GOT3 (cell line): ENCODE measurements around the gene GSTM4.

Experiments
- DNase-seq: peaks from one replicate; lab custom pipeline; 2025; ENCODE audit warnings: mixed read lengths; lab: John Stamatoyannopoulos, UW

Gene GSTM4

GRCh38 chr1:109655615-109656519 is at the start of gene GSTM4:
GSTM4 (plus strand) TSS chr1:109656099; CDS start chr1:109656390, 291 bp downstream.
- peak; percentile 5 for DNase-seq

- DNase-seq = no peak
Observed at GRCh38 chr1:109609881-109610280, 46.0 kb upstream of the GSTM4 start.

DNA sequence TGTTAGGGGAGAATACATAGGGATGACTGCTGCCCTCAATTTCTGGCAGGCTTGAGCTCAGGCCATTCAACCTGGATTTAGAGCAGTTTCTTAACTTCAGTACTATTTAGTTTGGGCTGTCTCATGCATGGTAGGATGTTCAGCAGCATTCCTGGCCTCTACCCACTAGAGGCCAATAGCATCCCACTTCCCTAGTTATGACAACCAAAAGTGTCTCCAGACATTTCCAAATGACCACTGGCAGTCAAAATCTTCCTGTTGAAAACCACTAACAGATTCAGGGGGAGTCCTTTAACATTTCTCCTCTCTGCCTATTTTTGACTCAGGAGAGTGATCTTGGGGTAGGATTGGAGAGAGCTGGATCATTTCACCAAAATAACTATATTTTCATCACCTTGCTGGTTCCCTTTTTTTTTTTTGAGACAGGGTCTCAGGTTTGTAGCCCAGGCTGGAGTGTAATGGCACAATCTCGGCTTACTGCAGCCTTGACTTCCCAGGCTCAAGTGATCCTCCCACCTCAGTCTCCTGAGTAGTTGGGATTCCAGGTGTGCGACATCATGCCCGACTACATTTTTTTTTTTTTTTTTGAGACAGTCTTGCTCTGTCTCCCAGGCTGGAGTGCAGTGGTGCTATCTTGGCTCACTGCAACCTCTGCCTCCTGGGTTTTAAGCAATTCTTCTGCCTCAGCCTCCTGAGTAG is 45.1 kb upstream of the GSTM4 start:
- DNase-seq = no peak

DNA sequence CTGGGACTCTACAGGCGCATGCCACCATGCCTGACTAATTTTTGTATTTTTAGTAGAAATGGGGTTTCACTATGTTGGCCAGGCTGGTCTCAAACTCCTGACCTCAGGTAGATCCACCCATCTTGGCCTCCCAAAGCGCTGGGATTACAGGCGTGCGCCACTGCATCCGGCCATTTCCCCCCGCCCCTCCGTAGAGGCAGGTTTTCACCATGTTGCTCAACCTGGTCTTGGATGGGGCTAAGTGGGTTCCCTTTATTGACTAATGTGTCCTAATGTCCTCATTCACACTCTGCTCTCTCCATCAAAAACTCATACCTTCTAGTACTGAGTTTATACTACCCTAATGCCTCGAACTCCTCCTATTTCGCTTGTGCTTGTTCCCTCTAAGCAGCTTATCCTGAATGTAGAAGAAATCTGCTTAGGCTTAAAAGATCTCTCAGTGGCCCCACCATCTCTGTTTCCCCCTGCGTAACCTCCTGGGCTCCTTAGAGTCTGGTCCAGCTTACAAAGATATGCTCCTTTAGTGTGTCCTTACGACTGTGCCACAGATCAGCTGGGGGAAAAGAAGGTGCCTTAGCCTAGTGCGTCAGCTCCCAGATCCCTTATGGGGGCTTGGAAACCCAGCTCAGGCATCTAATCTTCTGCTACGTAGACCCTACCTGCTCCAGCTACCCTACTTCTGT is 44.5 kb upstream of the GSTM4 start:
- no peak for DNase-seq

- no peak for DNase-seq
Observed at GRCh38 chr1:109613361-109614147, 42.3 kb upstream of the GSTM4 start.

- no peak for DNase-seq
Observed at GRCh38 chr1:109615879-109616278, 40.0 kb upstream of the GSTM4 start.

DNA sequence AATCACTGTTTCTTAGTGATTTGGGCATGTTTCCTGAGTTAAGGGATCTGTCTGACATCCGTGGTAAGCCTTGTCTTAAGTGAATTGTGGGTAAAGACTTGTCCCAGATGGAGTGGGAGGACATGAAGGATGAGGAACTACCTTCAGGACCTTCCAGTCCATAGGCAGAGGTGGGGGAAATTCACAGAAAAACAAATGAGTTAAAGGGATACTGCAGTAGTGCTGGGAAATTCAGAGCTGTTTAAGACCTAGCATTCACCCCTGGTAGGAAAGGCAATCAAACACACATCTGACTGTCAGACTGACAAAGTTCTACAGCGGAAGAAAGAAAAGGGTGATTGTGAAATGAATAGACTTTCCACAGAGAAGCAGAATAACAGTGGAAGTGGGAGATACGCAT is 39.5 kb upstream of the GSTM4 start:
- DNase-seq = no peak

- no peak for DNase-seq
Observed at GRCh38 chr1:109617291-109617801, 38.6 kb upstream of the GSTM4 start.

DNA sequence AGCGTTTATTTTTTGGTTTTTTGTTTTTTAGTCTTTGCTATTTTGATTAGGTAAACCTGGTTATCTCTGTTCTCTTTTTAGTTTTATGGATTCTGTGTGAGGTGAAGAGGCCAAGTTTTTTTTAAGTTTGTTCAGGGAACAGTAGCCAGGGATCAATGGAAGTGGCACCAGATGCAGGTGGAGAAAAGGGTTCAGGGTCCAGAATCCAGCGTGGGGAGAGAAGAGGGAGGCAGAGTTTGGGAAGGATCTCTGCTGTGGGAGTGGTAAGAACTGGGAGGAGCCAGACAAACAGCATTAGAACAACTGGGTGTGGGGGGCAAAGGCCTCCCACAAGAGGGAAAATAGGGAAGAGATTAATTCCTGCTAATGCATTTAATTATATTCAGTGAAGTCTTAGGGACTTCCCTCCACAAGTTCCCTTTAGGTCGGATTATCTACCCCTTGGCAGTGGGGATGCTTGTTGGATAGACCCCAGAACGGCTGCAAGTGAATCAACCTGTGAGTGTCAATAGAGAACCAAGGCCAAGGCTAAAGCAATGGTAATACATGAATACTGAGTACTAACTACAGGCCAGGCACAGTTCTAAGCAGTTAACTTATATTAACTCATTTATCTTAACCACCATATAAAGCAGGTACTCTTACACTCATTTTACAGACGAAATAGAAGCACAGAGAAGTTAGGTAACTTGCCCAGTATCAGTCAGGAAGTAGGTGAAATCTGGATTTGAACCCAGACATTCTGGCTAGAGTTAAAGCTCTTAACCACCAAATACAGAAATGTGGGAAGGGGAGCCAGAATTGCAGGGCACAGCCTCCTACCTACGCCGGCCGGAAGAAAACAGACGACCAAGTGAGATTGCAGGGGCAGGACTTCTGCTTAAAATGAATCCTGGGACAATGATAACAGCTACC is 37.0 kb upstream of the GSTM4 start:
- DNase-seq = no peak

DNA sequence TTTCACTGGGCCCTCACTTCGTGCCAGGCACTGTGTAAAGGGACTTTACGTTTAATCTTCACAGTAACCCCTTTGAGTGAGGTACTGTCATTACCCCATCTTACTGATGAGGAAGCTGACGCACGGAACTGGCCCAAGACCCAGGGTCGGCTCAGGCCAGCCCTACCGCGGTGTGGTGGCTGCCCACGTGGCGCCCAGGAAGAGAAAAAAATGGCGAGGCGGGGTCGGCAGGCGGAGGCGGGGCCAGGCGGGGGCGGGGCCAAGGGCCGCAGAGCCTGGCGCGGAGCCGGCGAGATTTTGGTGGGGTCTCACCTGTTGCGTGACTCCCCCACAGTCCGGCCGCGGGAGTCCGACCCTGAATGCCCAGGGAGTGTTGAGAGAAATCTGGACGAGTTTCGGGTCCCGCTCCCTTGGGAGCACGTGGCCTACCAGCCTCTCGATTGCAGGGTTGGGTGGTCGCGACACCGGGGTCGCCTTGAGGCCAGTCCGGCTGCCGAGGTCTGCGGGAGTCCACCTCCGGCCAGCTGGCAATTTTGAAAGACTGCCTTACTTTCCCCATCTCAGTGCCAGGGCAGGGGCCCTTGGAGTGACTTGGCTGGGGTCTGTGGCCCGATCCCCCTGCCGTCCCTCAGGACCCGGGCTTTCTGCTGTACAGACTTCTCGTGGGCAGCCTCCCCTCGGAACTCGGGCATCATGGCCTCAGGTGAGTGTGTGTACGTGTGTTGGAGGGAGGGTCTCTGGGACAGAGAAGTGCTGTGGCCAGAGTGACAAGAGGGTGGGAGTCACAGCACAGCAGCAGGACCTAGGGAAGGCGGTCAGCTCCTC is 36.1 kb upstream of the GSTM4 start, which contains the start of the genes AMPD2 and GNAT2:
AMPD2 (plus strand) TSS at position 262 of the 825 bp plus-strand sequence. CDS start 1,339 bp downstream, outside the sequence.
GNAT2 (minus strand) TSS at position 41 of the 825 bp plus-strand sequence. CDS start 6,746 bp downstream, outside the sequence.
- DNase-seq = peak; percentile 13

DNA sequence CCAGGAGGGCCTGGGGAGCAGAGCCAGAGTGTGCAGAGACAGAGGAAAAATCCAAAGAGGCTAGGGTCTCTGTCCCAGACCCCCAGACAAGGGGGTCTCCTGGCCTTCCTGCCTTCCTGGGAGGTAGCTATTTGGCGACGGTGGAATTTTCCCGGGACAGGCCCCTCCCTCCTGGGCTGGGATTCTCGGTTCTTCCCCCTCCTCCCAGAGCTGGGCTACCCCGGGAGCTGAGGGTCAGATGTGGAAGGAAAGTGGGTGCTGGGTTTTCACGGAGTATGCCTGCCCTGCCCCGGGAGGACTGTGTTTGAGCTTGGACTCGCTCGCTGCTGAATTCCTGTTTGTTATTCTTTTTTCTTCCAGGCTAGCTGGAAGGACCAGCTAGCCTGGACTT is 35.5 kb upstream of the GSTM4 start:
- DNase-seq = no peak

DNA sequence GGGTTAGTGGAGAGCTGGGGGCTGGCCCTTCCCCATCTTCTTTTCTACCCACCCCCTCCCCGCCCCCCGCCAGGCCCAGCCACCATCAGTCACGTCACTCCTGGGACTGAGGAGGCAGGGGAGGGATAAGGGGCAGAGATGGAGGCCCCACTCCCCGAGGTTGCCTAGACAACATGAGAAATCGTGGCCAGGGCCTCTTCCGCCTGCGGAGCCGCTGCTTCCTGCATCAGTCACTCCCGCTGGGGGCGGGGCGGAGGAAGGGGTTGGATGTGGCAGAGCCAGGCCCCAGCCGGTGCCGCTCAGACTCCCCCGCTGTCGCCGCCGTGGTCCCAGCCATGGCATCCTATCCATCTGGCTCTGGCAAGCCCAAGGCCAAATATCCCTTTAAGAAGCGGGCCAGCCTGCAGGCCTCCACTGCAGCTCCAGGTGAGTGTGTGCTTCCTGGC is 35.0 kb upstream of the GSTM4 start:
- peak; percentile 49 for DNase-seq

- DNase-seq = no peak
Observed at GRCh38 chr1:109621379-109622136, 34.3 kb upstream of the GSTM4 start.

GRCh38 chr1:109622137-109622892 is 33.6 kb upstream of the GSTM4 start:
- DNase-seq = no peak

- DNase-seq = no peak
Observed at GRCh38 chr1:109622895-109623294, 33.0 kb upstream of the GSTM4 start.

DNA sequence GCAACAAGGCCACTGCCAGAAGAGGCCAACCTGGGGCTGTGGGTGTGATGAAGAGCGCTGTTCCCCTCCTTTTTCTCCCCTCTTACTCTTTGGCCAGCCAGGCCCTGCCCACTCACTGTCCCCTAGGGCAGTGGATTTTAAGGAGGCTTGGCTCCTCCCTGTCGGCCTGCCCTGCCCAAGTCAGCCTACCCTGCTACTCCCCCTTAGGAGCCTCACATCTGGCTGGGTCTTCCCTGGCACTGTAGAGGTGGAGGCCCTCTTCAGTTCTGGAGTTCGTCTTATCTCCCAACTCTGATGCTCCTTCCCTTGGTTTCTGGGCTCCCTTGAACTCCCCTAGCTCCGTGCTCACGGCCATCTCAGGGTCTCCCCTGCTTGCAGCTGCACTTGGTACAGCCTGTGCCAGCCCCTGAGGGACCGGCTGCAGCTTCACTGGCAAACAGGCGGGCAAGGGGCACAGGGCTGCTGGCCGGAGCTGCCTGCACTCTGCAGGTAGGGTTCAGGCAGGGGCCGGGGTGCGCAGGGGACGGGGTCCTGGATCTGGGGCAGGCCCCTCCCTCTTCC is 32.2 kb upstream of the GSTM4 start:
- no peak for DNase-seq
